Endodermal cell (in vitro differentiated cells): ENCODE measurements around the gene COA3. TPM values are rescaled to one million over a fixed set of nuclear protein-coding genes. Genes with fewer than 3 reads are reported as not detected.
A peak's percentile ranks its signal among the peaks of the same experiment; 100 is the strongest.

Experiments used
- DNase-seq: peaks from one replicate; pipeline ENCODE4 v3.0.0-alpha.2; 2017
- H3K27ac ChIP-seq: 2 replicates; pipeline ENCODE4 v1.5.1; 2013; ENCODE audit warnings: mild to moderate bottlenecking, low read depth, low read length, moderate library complexity
- H3K27me3 ChIP-seq: 2 replicates; pipeline ENCODE4 v1.6.1; 2013; ENCODE audit warnings: mild to moderate bottlenecking, low read length, moderate library complexity; ENCODE audit not compliant: insufficient read depth, control insufficient read depth, poor library complexity, severe bottlenecking
- H3K36me3 ChIP-seq: 2 replicates; pipeline ENCODE4 v1.7.0; 2013; ENCODE audit warnings: mild to moderate bottlenecking, low read length, moderate library complexity; ENCODE audit not compliant: control insufficient read depth, insufficient read depth
- H3K4me1 ChIP-seq: one replicate; pipeline ENCODE4 v1.7.0; 2013; ENCODE audit warnings: low read length; ENCODE audit not compliant: control insufficient read depth, insufficient read depth
- H3K4me3 ChIP-seq: 2 replicates; pipeline ENCODE4 v1.5.1; 2013; ENCODE audit warnings: mild to moderate bottlenecking, low read length, moderate library complexity
- H3K9ac ChIP-seq: 2 replicates; pipeline ENCODE4 v1.6.1; 2013; ENCODE audit warnings: mild to moderate bottlenecking, low read length, moderate library complexity; ENCODE audit not compliant: poor library complexity, severe bottlenecking; ENCODE audit errors: extremely low read depth
- H3K9me3 ChIP-seq: 2 replicates; pipeline ENCODE4 v1.6.1; 2013; ENCODE audit warnings: mild to moderate bottlenecking, low read length, moderate library complexity; ENCODE audit not compliant: control insufficient read depth
- H3K27ac Mint-ChIP-seq: 2 replicates; pipeline ENCODE4 v1.8.0; 2020; ENCODE audit warnings: mixed read lengths
- H3K27me3 Mint-ChIP-seq: 2 replicates; pipeline ENCODE4 v1.8.0; 2021; ENCODE audit warnings: mild to moderate bottlenecking, mixed read lengths; ENCODE audit not compliant: insufficient read depth
- H3K36me3 Mint-ChIP-seq: 2 replicates; pipeline ENCODE4 v1.8.0; 2020; ENCODE audit warnings: low read depth, mixed read lengths
- H3K4me1 Mint-ChIP-seq: 2 replicates; pipeline ENCODE4 v1.8.0; 2020; ENCODE audit warnings: mixed read lengths
- H3K4me3 Mint-ChIP-seq: 2 replicates; pipeline ENCODE4 v1.8.0; 2020; ENCODE audit warnings: mild to moderate bottlenecking, moderate library complexity, mixed read lengths
- H3K9me3 Mint-ChIP-seq: 2 replicates; pipeline ENCODE4 v1.8.0; 2020; ENCODE audit warnings: mild to moderate bottlenecking, mixed read lengths
- WGBS, 2 experiments: methylation state at CpG; one replicate each; pipeline versions ENCODE4 v1.1.5 to v1.1.7; 2013; ENCODE audit warnings: missing lambda C conversion rate in 2 of 2, mixed read lengths in 1 of 2; ENCODE audit not compliant: insufficient coverage in 1 of 2, insufficient read length in 1 of 2; 5-methylcytosine and 5-hydroxymethylcytosine counted together
- total RNA-seq, 2 donors: library from RNA; stranded (reverse); fragmentation: NEBNext Ultra II Directional in 1 of 2; extraction: Animal tissue kit (Norgen Biotek cat#: 25700) in 1 of 2; gene quantifications; 2 replicates in 1 of 2; 3 replicates in 1 of 2; pipeline ENCODE4 v1.2.1, GENCODE V29; 2021
- TF ChIP-seq, protein P1 (sequence below): fragments of 200-600 bp; sonication (generic); conservative IDR thresholded peaks from 2 replicates; pipeline ENCODE4 v1.5.0; 2021; ENCODE audit warnings: antibody characterized with exemption, mild to moderate bottlenecking

Gene COA3
- total RNA-seq, 2 donors from 2014 or later: 64.6 to 67.8 TPM

DNA sequence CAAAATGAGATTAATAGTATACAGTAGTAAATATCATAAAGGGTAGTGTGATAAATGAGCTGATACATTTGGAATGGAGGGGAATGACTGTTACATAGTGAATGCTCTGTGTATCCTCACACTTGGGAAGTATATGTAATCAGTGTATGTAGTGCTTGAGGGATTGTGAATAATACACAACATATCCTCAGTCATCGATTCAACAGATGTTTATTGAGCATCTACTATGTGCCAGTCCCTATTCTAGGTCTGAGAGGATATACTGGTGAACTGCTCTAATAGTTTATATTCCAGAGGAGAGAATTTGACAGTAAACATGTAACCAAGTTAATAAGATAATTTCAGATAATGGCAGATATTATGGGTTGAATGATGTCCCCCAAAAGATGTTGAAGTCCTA is 29.0 kb upstream of the COA3 start:
- H3K4me1 Mint-ChIP-seq: peaks cover 10% of the 10 kb centered on the region
- 71 to 100% methylated on average over 1 of the region's 1 CpG for WGBS, 2 experiments

DNA sequence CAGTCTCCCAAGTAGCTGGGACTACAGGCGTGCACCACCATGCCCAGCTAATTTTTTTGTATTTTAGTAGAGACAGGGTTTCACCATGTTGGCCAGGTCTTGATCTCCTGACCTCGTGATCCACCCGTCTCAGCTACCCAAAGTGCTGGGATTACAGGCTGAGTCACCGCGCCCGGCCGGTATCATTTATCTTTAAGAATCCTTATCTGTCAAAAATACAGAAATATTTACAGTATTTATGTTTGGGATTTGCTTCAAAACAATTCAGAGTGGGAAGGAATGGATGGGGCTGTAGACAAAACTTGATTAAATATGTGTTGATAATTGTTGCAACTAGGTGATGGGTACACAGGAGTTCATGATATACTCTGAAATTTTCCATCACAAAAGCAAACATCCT is 22.7 kb upstream of the COA3 start:
- no peak overlapping the region for H3K9ac ChIP-seq
- TF ChIP-seq, protein P1, sequence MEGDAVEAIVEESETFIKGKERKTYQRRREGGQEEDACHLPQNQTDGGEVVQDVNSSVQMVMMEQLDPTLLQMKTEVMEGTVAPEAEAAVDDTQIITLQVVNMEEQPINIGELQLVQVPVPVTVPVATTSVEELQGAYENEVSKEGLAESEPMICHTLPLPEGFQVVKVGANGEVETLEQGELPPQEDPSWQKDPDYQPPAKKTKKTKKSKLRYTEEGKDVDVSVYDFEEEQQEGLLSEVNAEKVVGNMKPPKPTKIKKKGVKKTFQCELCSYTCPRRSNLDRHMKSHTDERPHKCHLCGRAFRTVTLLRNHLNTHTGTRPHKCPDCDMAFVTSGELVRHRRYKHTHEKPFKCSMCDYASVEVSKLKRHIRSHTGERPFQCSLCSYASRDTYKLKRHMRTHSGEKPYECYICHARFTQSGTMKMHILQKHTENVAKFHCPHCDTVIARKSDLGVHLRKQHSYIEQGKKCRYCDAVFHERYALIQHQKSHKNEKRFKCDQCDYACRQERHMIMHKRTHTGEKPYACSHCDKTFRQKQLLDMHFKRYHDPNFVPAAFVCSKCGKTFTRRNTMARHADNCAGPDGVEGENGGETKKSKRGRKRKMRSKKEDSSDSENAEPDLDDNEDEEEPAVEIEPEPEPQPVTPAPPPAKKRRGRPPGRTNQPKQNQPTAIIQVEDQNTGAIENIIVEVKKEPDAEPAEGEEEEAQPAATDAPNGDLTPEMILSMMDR: no peak
- no peaks in the 10 kb centered on the region for H3K27me3 ChIP-seq
- no peak overlapping the region for H3K4me3 Mint-ChIP-seq
- H3K9me3 ChIP-seq: no peaks in the 10 kb centered on the region
- peaks cover 43% of the 10 kb centered on the region for H3K36me3 ChIP-seq
- H3K4me1 Mint-ChIP-seq: peaks cover 7% of the 10 kb centered on the region
- peaks cover 43% of the 10 kb centered on the region for H3K36me3 Mint-ChIP-seq
- no peak overlapping the region for H3K27ac ChIP-seq
- no peak overlapping the region for H3K27ac Mint-ChIP-seq
- H3K9me3 Mint-ChIP-seq: no peaks in the 10 kb centered on the region
- no peaks in the 10 kb centered on the region for H3K27me3 Mint-ChIP-seq
- H3K4me3 ChIP-seq: no peak overlapping the region
- 96 to 100% methylated on average over 1 to 7 of the region's 7 CpGs for WGBS, 2 experiments
- DNase-seq: no peak
- H3K4me1 ChIP-seq: no peaks in the 10 kb centered on the region

More for the DNA sequence above, 29.0 kb upstream of the COA3 start:
- peaks cover 24% of the 10 kb centered on the region for H3K27me3 Mint-ChIP-seq
- TF ChIP-seq, protein P1: no peak
- Histone ChIP-seq H3K4me3 (no peak overlapping the region), H3K27ac (no peak overlapping the region), H3K9me3 (no peaks in the 10 kb centered on the region), H3K27me3 (peaks cover 29% of the 10 kb centered on the region), H3K9ac (no peak overlapping the region), H3K4me1 (no peaks in the 10 kb centered on the region), H3K36me3 (no peaks in the 10 kb centered on the region)
- DNase-seq: no peak
- H3K27ac Mint-ChIP-seq: no peak overlapping the region
- H3K4me3 Mint-ChIP-seq: no peak overlapping the region
- H3K9me3 Mint-ChIP-seq: no peaks in the 10 kb centered on the region
- no peaks in the 10 kb centered on the region for H3K36me3 Mint-ChIP-seq

DNA sequence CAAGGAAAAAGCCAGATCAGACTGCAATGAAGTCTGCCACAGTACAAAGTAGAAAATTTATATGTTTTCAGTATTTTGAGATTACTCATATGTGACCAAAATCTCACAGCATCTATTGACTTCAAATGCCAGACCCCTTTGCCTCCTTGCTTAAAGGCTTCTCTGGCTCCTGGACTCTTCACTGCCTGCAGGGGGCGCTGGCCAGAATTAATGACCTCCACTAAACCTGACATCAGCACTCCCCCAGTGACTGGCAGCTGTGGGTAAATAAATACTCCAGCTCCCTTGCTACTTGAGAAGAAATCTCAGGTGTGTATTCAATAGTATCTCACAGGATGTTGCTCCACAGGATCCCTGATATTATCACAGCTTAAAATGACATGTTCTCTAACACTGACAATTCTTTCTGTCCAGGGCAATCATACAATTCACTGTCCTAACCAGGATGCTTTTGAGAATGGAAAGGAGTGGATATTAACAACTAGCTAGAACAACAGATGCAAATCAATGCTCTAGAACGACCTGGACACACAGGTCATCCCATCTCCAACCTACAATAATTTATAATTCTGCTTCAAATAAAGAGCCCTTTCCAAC is 21.5 kb upstream of the COA3 start:
- WGBS, 2 experiments: 14 to 28% methylated on average over 2 of the region's 2 CpGs
- H3K4me1 ChIP-seq: no peaks in the 10 kb centered on the region
- no peak overlapping the region for H3K27ac ChIP-seq
- no peaks in the 10 kb centered on the region for H3K9me3 ChIP-seq
- DNase-seq: peak; percentile 96
- TF ChIP-seq, protein P1: peak; percentile 97
- H3K9me3 Mint-ChIP-seq: no peaks in the 10 kb centered on the region
- peaks cover 54% of the 10 kb centered on the region for H3K36me3 ChIP-seq
- peaks cover 7% of the 10 kb centered on the region for H3K4me1 Mint-ChIP-seq
- H3K27me3 ChIP-seq: no peaks in the 10 kb centered on the region
- H3K9ac ChIP-seq: no peak overlapping the region
- H3K4me3 Mint-ChIP-seq: no peak overlapping the region
- H3K27ac Mint-ChIP-seq: peak overlapping the region; percentile 67
- H3K4me3 ChIP-seq: no peak overlapping the region
- H3K27me3 Mint-ChIP-seq: no peaks in the 10 kb centered on the region
- peaks cover 53% of the 10 kb centered on the region for H3K36me3 Mint-ChIP-seq
